Caco-2 (cell line): Measurements from ENCODE around the gene CH25H. TPM values are rescaled to one million over a fixed set of nuclear protein-coding genes. Genes with fewer than 3 reads are reported as not detected.

Experiments
- BruUV-seq: library from RNA; stranded (reverse); fragments of 400-500 nt; replicated peaks from 2 replicates; lab custom pipeline; 2021; lab: Mats Ljungman, UMichigan
- CTCF ChIA-PET: fragments of 300-600 bp; sonication (Branson Sonifier 250); formaldehyde crosslinking; loops from one replicate; lab custom pipeline; 2022; ENCODE audit warnings: antibody characterized with exemption; lab: Charles Lee
- POLR2A ChIA-PET: fragments of 300-600 bp; sonication (Branson Sonifier 250); formaldehyde crosslinking; loops from one replicate; lab custom pipeline; 2022; ENCODE audit warnings: antibody characterized with exemption; lab: Charles Lee
- DNase-seq, 2 experiments: peaks; one replicate each; pipeline versions ENCODE4 v3.0.0 to v3.0.0-alpha.2; 2020 to 2022
- H3K27me3 ChIP-seq: replicated peaks from 2 replicates; pipeline ENCODE4 v1.6.0; 2011; ENCODE audit warnings: low read length; ENCODE audit not compliant: control insufficient read depth, insufficient read depth
- H3K36me3 ChIP-seq: 2 replicates; pipeline ENCODE4 v1.5.1; 2011; ENCODE audit warnings: low read length; ENCODE audit not compliant: control insufficient read depth, insufficient read depth
- H3K4me1 ChIP-seq: fragments of 250-450 bp; sonication (Bioruptor Pico); 2 replicates; pipeline ENCODE4 v1.5.1; 2020; ENCODE audit warnings: mild to moderate bottlenecking
- H3K4me3 ChIP-seq: 2 replicates; pipeline ENCODE4 v1.5.1; 2011; ENCODE audit warnings: low read depth, mild to moderate bottlenecking, control low read depth, low read length
- H3K9me3 ChIP-seq: fragments of 250-450 bp; sonication (Bioruptor Pico); 2 replicates; pipeline ENCODE4 v1.5.1; 2020; ENCODE audit warnings: mild to moderate bottlenecking, moderate library complexity
- H3K27ac Mint-ChIP-seq: one replicate; pipeline ENCODE4 v1.8.0; 2022; ENCODE audit warnings: mixed read lengths; ENCODE audit not compliant: unreplicated experiment
- H3K27me3 Mint-ChIP-seq: one replicate; pipeline ENCODE4 v1.8.0; 2022; ENCODE audit warnings: mixed read lengths; ENCODE audit not compliant: insufficient read depth, unreplicated experiment
- H3K36me3 Mint-ChIP-seq: one replicate; pipeline ENCODE4 v1.8.0; 2022; ENCODE audit warnings: mild to moderate bottlenecking, mixed read lengths; ENCODE audit not compliant: insufficient read depth, unreplicated experiment
- H3K4me1 Mint-ChIP-seq: one replicate; pipeline ENCODE4 v1.8.0; 2022; ENCODE audit warnings: low read depth, mixed read lengths; ENCODE audit not compliant: unreplicated experiment
- H3K4me3 Mint-ChIP-seq: one replicate; pipeline ENCODE4 v1.8.0; 2022; ENCODE audit warnings: mild to moderate bottlenecking, moderate library complexity, mixed read lengths; ENCODE audit not compliant: unreplicated experiment
- H3K9me3 Mint-ChIP-seq: one replicate; pipeline ENCODE4 v1.8.0; 2022; ENCODE audit warnings: mixed read lengths; ENCODE audit not compliant: unreplicated experiment
- intact Hi-C: fragments of 100-400 bp; cut with micrococcal nuclease; formaldehyde crosslinking; loops from one replicate; pipeline ENCODE4 v1.10.0; 2022; ENCODE audit not compliant: unreplicated experiment
- total RNA-seq: library from RNA; stranded (reverse); gene quantifications from 2 replicates; pipeline ENCODE4 v1.2.3, GENCODE V29; 2022
- TF ChIP-seq, protein P1 (sequence below), 2 experiments: fragments of 200-600 bp in 1 of 2; IDR thresholded peaks; 1 replicate in 1 of 2; 2 replicates in 1 of 2; pipeline versions ENCODE4 v1.5.1 to v1.8.0; 2011 to 2022; ENCODE audit warnings: antibody characterized with exemption in 1 of 2, control low read depth in 1 of 2, inconsistent platforms in 1 of 2, low read depth in 1 of 2, low read length in 1 of 2, mild to moderate bottlenecking in 1 of 2, moderate library complexity in 1 of 2; ENCODE audit not compliant: insufficient read depth in 1 of 2, severe bottlenecking in 1 of 2, unreplicated experiment in 1 of 2

Gene CH25H
- total RNA-seq, 1 experiment from 2014 or later = not detected

DNA sequence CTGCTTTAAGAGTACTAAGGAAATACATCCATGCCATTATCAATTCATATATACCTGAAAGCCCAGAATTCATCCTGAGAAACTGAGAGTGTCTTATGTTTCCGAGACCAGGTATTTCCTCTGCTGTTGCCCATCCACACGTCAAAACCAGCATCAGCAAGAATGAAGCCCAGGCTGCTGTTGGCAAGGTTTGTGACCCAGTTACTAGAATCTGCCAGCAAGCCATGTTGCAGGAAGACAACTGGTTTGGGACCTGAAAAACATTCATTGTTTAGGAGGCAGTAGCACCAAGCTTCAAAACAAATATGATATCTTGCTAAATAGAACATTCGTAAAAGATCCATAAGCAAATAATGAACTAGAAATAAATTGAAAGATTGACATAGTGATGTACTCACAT, 21.0 kb upstream of the CH25H start:
- Mint-ChIP-seq H3K9me3 (no peaks in the 10 kb centered on the region), H3K27me3 (no peaks in the 10 kb centered on the region), H3K36me3 (no peaks in the 10 kb centered on the region), H3K27ac (no peak overlapping the region), H3K4me3 (no peak overlapping the region), H3K4me1 (no peaks in the 10 kb centered on the region)
- no peaks in the 10 kb centered on the region for H3K9me3 ChIP-seq
- no TSS peak for BruUV-seq
- POLR2A ChIA-PET = no interaction called here
- H3K4me3 ChIP-seq = no peak overlapping the region
- no peaks in the 10 kb centered on the region for H3K36me3 ChIP-seq
- no peak for DNase-seq
- no peaks in the 10 kb centered on the region for H3K27me3 ChIP-seq
- CTCF ChIA-PET = no interaction called here
- intact Hi-C loops = no loop called here
- H3K4me1 ChIP-seq = no peaks in the 10 kb centered on the region
- TF ChIP-seq, protein P1, sequence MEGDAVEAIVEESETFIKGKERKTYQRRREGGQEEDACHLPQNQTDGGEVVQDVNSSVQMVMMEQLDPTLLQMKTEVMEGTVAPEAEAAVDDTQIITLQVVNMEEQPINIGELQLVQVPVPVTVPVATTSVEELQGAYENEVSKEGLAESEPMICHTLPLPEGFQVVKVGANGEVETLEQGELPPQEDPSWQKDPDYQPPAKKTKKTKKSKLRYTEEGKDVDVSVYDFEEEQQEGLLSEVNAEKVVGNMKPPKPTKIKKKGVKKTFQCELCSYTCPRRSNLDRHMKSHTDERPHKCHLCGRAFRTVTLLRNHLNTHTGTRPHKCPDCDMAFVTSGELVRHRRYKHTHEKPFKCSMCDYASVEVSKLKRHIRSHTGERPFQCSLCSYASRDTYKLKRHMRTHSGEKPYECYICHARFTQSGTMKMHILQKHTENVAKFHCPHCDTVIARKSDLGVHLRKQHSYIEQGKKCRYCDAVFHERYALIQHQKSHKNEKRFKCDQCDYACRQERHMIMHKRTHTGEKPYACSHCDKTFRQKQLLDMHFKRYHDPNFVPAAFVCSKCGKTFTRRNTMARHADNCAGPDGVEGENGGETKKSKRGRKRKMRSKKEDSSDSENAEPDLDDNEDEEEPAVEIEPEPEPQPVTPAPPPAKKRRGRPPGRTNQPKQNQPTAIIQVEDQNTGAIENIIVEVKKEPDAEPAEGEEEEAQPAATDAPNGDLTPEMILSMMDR (IDR thresholded peaks at IDR 0.05; ENCODE audit: insufficient read depth in 1 of 2, low read depth in 1 of 2, low read length in 1 of 2, severe bottlenecking in 1 of 2, unreplicated experiment in 1 of 2) = no peak

DNA sequence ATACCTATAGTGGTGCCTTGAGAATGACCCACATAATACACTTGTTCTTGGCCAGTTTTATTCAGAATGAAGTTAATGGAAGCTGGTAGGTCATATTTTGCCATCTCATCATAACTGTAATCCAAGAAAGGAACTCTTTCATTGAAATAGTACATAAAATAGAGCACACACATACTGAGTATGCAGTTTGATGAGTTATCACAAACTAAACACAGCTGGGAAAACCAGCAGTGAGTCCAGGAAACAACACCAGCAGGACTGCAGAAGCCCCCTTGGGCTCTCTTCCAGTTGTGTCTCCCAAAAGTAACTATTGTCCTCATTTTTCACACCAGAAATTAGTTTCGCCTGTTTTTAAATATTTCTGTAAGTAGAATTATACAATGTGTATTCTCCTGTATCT, 19.8 kb upstream of the CH25H start:
- no peak for DNase-seq
- H3K36me3 Mint-ChIP-seq = no peaks in the 10 kb centered on the region
- intact Hi-C loops = no loop called here
- no peaks in the 10 kb centered on the region for H3K27me3 Mint-ChIP-seq
- no TSS peak for BruUV-seq
- no peaks in the 10 kb centered on the region for H3K9me3 Mint-ChIP-seq
- Histone ChIP-seq H3K36me3 (no peaks in the 10 kb centered on the region), H3K4me3 (no peak overlapping the region), H3K4me1 (no peaks in the 10 kb centered on the region), H3K27me3 (no peaks in the 10 kb centered on the region), H3K9me3 (no peaks in the 10 kb centered on the region)
- no peak overlapping the region for H3K4me3 Mint-ChIP-seq
- TF ChIP-seq, protein P1 (IDR thresholded peaks at IDR 0.05; ENCODE audit: insufficient read depth in 1 of 2, low read depth in 1 of 2, low read length in 1 of 2, severe bottlenecking in 1 of 2, unreplicated experiment in 1 of 2) = no peak
- POLR2A ChIA-PET = no interaction called here
- no peaks in the 10 kb centered on the region for H3K4me1 Mint-ChIP-seq
- H3K27ac Mint-ChIP-seq = no peak overlapping the region
- CTCF ChIA-PET = no interaction called here

DNA sequence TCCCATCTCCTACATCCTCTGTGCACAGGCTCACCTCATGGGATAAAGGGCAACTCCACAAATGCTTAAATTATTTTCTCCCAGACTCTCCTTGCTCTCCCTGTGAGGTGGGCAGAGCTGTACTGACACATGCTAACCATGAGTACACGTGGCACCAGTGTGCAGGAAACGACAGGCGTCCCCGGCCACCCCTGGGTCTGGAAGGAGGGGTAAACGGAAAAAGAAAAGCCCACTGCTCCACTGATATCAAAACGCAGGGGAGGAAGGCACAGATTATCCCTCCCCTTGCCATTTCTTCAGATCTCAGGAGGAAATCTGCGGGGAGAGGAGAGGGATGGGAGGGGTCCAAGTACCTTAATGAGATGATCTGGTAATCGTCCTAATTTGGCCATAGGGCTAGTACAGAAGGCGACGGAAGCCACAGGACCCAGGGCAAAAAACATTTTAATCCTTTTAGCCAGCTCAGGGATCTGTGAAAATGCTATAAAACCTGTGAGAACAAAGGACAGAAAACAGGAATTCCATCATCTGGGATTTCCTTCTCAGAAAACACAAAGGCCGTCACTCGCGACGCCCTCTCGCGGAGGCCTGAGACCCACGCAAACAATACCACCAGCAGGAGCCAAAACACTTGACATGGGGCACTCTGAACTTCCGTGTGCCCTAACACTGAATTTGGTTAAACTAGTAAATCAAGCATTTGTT, 17.8 kb upstream of the CH25H start:
- no peaks in the 10 kb centered on the region for H3K27me3 Mint-ChIP-seq
- DNase-seq = no peak
- TF ChIP-seq, protein P1 (IDR thresholded peaks at IDR 0.05; ENCODE audit: insufficient read depth in 1 of 2, low read depth in 1 of 2, low read length in 1 of 2, severe bottlenecking in 1 of 2, unreplicated experiment in 1 of 2) = no peak
- H3K4me3 ChIP-seq = no peak overlapping the region
- no TSS peak for BruUV-seq
- POLR2A ChIA-PET = no interaction called here
- H3K4me3 Mint-ChIP-seq = no peak overlapping the region
- CTCF ChIA-PET = no interaction called here
- H3K4me1 Mint-ChIP-seq = no peaks in the 10 kb centered on the region
- intact Hi-C loops = no loop called here
- H3K36me3 ChIP-seq = no peaks in the 10 kb centered on the region
- H3K27me3 ChIP-seq = no peaks in the 10 kb centered on the region
- H3K4me1 ChIP-seq = no peaks in the 10 kb centered on the region
- H3K27ac Mint-ChIP-seq = no peak overlapping the region
- no peaks in the 10 kb centered on the region for H3K9me3 ChIP-seq
- H3K36me3 Mint-ChIP-seq = no peaks in the 10 kb centered on the region
- H3K9me3 Mint-ChIP-seq = no peaks in the 10 kb centered on the region
